ENCODE data around the gene COL11A2. TPM values are rescaled to one million over a fixed set of nuclear protein-coding genes. Genes with fewer than 3 reads are reported as not detected.

The COL11A2 gene
- total RNA-seq, 1 experiment from 2014 or later = 2.3 TPM

- no peak for DNase-seq
- Histone ChIP-seq H3K23ac (ENCODE audit: insufficient read length, low read depth, low read length) (no peak overlapping the region), H4K20me1 (ENCODE audit: control insufficient read depth, insufficient read depth, insufficient read length) (peaks cover 3% of the 10 kb centered on the region), H2AK5ac (ENCODE audit: insufficient read length, low read length) (no peak overlapping the region), H4K8ac (replicated peaks; ENCODE audit: insufficient read length, low read depth, low read length) (no peak overlapping the region), H3K9me3 (ENCODE audit: control insufficient read depth, low read depth, low read length) (no peaks in the 10 kb centered on the region), H3K18ac (ENCODE audit: insufficient read length, low read depth, low read length) (no peak overlapping the region), H3K56ac (ENCODE audit: insufficient read length, low read depth, low read length) (no peak overlapping the region), H2BK12ac (ENCODE audit: insufficient read length, low read depth, low read length) (no peak overlapping the region), H2AFZ (ENCODE audit: low read length) (no peak overlapping the region), H2BK15ac (ENCODE audit: low read depth, low read length) (no peak overlapping the region), H3K23me2 (ENCODE audit: insufficient read length, low read depth, low read length, poor library complexity, severe bottlenecking) (peaks cover 5% of the 10 kb centered on the region), H4K91ac (ENCODE audit: insufficient read length, low read depth, low read length) (no peak overlapping the region), H2BK5ac (ENCODE audit: insufficient read length, low read length) (no peak overlapping the region), H3K4me2 (ENCODE audit: insufficient read depth, insufficient read length, low read length) (no peak overlapping the region), H3K14ac (ENCODE audit: insufficient read depth, low read length) (no peak overlapping the region), H4K5ac (ENCODE audit: insufficient read length, low read depth, low read length) (no peak overlapping the region), H3K27ac (ENCODE audit: insufficient read length, low read depth, low read length) (no peak overlapping the region), H2BK20ac (ENCODE audit: low read depth, low read length, poor library complexity, severe bottlenecking) (no peak overlapping the region), H3K27me3 (ENCODE audit: insufficient read depth, low read length) (peaks cover 2% of the 10 kb centered on the region; the same call in 1 of the 2 replicates), H3K9ac (ENCODE audit: extremely low read depth, insufficient read length, low read length) (no peak overlapping the region), H3K79me2 (ENCODE audit: insufficient read depth, low read length) (no peaks in the 10 kb centered on the region), H3K4ac (ENCODE audit: low read depth, low read length) (no peak overlapping the region), H3T11ph (ENCODE audit: low read length) (no peak overlapping the region), H2BK120ac (ENCODE audit: low read depth, low read length, poor library complexity, severe bottlenecking) (no peak overlapping the region), H3K79me1 (ENCODE audit: insufficient read depth, low read depth, low read length, poor library complexity, severe bottlenecking) (no peaks in the 10 kb centered on the region), H3K4me1 (ENCODE audit: insufficient read depth, low read length) (no peaks in the 10 kb centered on the region; the same call in 1 of the 2 replicates)
- Mint-ChIP-seq H3K4me3 (no peak overlapping the region), H3K27me3 (ENCODE audit: low read depth) (peaks cover 37% of the 10 kb centered on the region), H3K4me1 (peaks cover 23 to 30% of the 10 kb centered on the region in 2 experiments), H3K9me3 (no peaks in the 10 kb centered on the region), H3K36me3 (ENCODE audit: insufficient read depth in 1 of 3, low read depth in 3 of 3) (no peaks in the 10 kb centered on the region), H3K27ac (peak overlapping the region in 1 of 3 experiments; percentile 64; a peak in 1 of 7 replicates)
- no peak for TF ChIP-seq CTCF (conservative IDR thresholded peaks at IDR 0.05)
- no CpG with 5 or more reads among the region's 14 CpGs for WGBS (ENCODE audit: extremely low coverage, insufficient read length, low lambda C conversion rate)
Observed at GRCh38 chr6:33164665-33165373, 27.4 kb downstream of the COL11A2 start.
